Panc1 (cell line): ENCODE data around the gene SLC9A7. TPM values are rescaled to one million over a fixed set of nuclear protein-coding genes. Genes with fewer than 3 reads are reported as not detected.

Experiments used
- ATAC-seq: fragments of 200-7000 bp; cut with Tn5 transposase; 2 replicates; pipeline ENCODE4 v1.9.1; 2020; ENCODE audit warnings: mild to moderate bottlenecking, moderate library complexity
- BruUV-seq: library from RNA; stranded (reverse); fragments of 400-500 nt; replicated peaks from 2 replicates; lab custom pipeline; 2021; lab: Mats Ljungman, UMichigan
- CTCF ChIA-PET: fragments of 300-600 bp; sonication (Branson Sonifier 250); formaldehyde crosslinking; loops from one replicate; lab custom pipeline; 2022; ENCODE audit warnings: antibody characterized with exemption; lab: Charles Lee
- POLR2A ChIA-PET: fragments of 300-600 bp; sonication (Branson Sonifier 250); formaldehyde crosslinking; loops from one replicate; lab custom pipeline; 2022; ENCODE audit warnings: antibody characterized with exemption; lab: Charles Lee
- DNase-seq: peaks from one replicate; pipeline ENCODE4 v3.0.0-alpha.2; 2010; ENCODE audit warnings: low read depth, low spot score
- H3K27ac ChIP-seq: 2 replicates; pipeline ENCODE4 v1.5.1; 2011; ENCODE audit warnings: mild to moderate bottlenecking, low read length, inconsistent platforms
- H3K27me3 ChIP-seq: fragments of 200-500 bp; sonication (Bioruptor generic); 2 replicates; pipeline ENCODE4 v1.6.0; 2014; ENCODE audit warnings: low read length, inconsistent platforms; ENCODE audit not compliant: control insufficient read depth, insufficient read depth
- H3K36me3 ChIP-seq: fragments of 200-500 bp; sonication (Bioruptor generic); 2 replicates; pipeline ENCODE4 v1.5.1; 2014; ENCODE audit warnings: inconsistent platforms, mild to moderate bottlenecking, low read length, moderate library complexity; ENCODE audit not compliant: control insufficient read depth, insufficient read depth
- H3K4me1 ChIP-seq: 2 replicates; pipeline ENCODE4 v1.5.1; 2011; ENCODE audit warnings: inconsistent platforms, mild to moderate bottlenecking, low read length, moderate library complexity; ENCODE audit not compliant: control insufficient read depth, insufficient read depth
- H3K4me3 ChIP-seq, 2 experiments: 2 replicates each; pipeline ENCODE4 v1.5.1; 2011 to 2012; ENCODE audit warnings: low read depth in 2 of 2, low read length in 2 of 2, mild to moderate bottlenecking in 2 of 2, inconsistent platforms in 1 of 2, moderate library complexity in 1 of 2
- H3K9me3 ChIP-seq: fragments of 200-500 bp; sonication (Bioruptor generic); 2 replicates; pipeline ENCODE4 v1.5.1; 2014; ENCODE audit warnings: low read depth, mild to moderate bottlenecking, inconsistent platforms, low read length, moderate library complexity; ENCODE audit not compliant: control insufficient read depth, insufficient read depth
- POLR2AphosphoS5 ChIP-seq: IDR thresholded peaks from 2 replicates; pipeline ENCODE4 v1.6.1; 2012; ENCODE audit warnings: mild to moderate bottlenecking, low read depth, low read length, moderate library complexity
- SIN3A ChIP-seq: IDR thresholded peaks from 2 replicates; pipeline ENCODE4 v1.6.1; 2012; ENCODE audit warnings: low read depth, mild to moderate bottlenecking, low read length, moderate library complexity, borderline replicate concordance; ENCODE audit not compliant: insufficient read depth
- TCF7L2 ChIP-seq: IDR thresholded peaks from 2 replicates; pipeline ENCODE4 v1.6.1; 2011; ENCODE audit warnings: mild to moderate bottlenecking, low read depth, low read length, inconsistent platforms
- in situ Hi-C: cut with HindIII; loops from 2 replicates; pipeline ENCODE4 v1.10.0; 2016; ENCODE audit warnings: low sequenced_read_pairs, low pct_unique_long_range_greater_than_20kb
- intact Hi-C: fragments of 100-400 bp; cut with micrococcal nuclease; formaldehyde crosslinking; loops from one replicate; pipeline ENCODE4 v1.10.0; 2022; ENCODE audit not compliant: unreplicated experiment
- total RNA-seq: library from RNA; stranded (reverse); gene quantifications from one replicate; pipeline ENCODE4 v1.2.1, GENCODE V29; 2021; ENCODE audit not compliant: unreplicated experiment
- TF ChIP-seq, protein P1 (sequence below), 2 experiments: IDR thresholded peaks; 2 replicates each; pipeline ENCODE4 v1.6.1; 2011 to 2012; ENCODE audit warnings: low read depth in 2 of 2, control low read depth in 1 of 2, low read length in 1 of 2, mild to moderate bottlenecking in 1 of 2, moderate library complexity in 1 of 2; ENCODE audit not compliant: insufficient read depth in 1 of 2
- TF ChIP-seq, protein P2 (sequence below): fragments of 450-650 bp; IDR thresholded peaks from 2 replicates; pipeline ENCODE4 v1.5.1; 2017; ENCODE audit warnings: mild to moderate bottlenecking

The SLC9A7 gene
- total RNA-seq, 1 experiment from 2014 or later: 80.4 TPM

DNA sequence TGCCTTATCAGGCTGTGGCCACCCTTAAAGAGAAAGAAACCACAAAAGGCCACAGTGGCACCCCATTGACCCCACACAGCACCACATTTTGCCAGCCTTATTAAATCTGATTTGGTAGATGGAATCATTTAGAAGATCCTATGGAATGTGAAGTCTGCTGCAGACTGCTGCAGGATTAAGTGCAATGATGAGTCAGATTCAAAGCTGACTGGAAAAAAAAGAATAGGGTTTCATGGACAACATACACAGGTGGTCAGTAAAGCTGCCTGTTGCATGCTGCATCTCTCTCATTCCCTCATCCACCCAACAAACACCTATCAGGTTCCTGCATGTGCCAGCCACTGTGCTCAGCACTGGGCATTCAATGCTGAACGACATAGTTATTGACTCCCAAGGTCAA is 128.8 kb downstream of the SLC9A7 start:
- Histone ChIP-seq H3K27me3 (no peaks in the 10 kb centered on the region), H3K36me3 (no peaks in the 10 kb centered on the region; the same call in 1 of the 2 replicates), H3K4me3 (no peak overlapping the region), H3K9me3 (no peaks in the 10 kb centered on the region), H3K4me1 (no peaks in the 10 kb centered on the region; the same call in 1 of the 2 replicates), H3K27ac (no peak overlapping the region)
- no TSS peak for BruUV-seq
- in situ Hi-C loops (no loop called here), intact Hi-C loops (no loop called here)
- ATAC-seq: no peak
- ChIA-PET CTCF (no interaction called here), POLR2A (no interaction called here)
- TF ChIP-seq POLR2AphosphoS5 (no peak), TCF7L2 (no peak), SIN3A (no peak)
- TF ChIP-seq, protein P1, sequence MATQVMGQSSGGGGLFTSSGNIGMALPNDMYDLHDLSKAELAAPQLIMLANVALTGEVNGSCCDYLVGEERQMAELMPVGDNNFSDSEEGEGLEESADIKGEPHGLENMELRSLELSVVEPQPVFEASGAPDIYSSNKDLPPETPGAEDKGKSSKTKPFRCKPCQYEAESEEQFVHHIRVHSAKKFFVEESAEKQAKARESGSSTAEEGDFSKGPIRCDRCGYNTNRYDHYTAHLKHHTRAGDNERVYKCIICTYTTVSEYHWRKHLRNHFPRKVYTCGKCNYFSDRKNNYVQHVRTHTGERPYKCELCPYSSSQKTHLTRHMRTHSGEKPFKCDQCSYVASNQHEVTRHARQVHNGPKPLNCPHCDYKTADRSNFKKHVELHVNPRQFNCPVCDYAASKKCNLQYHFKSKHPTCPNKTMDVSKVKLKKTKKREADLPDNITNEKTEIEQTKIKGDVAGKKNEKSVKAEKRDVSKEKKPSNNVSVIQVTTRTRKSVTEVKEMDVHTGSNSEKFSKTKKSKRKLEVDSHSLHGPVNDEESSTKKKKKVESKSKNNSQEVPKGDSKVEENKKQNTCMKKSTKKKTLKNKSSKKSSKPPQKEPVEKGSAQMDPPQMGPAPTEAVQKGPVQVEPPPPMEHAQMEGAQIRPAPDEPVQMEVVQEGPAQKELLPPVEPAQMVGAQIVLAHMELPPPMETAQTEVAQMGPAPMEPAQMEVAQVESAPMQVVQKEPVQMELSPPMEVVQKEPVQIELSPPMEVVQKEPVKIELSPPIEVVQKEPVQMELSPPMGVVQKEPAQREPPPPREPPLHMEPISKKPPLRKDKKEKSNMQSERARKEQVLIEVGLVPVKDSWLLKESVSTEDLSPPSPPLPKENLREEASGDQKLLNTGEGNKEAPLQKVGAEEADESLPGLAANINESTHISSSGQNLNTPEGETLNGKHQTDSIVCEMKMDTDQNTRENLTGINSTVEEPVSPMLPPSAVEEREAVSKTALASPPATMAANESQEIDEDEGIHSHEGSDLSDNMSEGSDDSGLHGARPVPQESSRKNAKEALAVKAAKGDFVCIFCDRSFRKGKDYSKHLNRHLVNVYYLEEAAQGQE (IDR thresholded peaks at IDR 0.05; ENCODE audit: insufficient read depth in 1 of 2, low read depth in 2 of 2, low read length in 1 of 2): no peak
- TF ChIP-seq, protein P2, sequence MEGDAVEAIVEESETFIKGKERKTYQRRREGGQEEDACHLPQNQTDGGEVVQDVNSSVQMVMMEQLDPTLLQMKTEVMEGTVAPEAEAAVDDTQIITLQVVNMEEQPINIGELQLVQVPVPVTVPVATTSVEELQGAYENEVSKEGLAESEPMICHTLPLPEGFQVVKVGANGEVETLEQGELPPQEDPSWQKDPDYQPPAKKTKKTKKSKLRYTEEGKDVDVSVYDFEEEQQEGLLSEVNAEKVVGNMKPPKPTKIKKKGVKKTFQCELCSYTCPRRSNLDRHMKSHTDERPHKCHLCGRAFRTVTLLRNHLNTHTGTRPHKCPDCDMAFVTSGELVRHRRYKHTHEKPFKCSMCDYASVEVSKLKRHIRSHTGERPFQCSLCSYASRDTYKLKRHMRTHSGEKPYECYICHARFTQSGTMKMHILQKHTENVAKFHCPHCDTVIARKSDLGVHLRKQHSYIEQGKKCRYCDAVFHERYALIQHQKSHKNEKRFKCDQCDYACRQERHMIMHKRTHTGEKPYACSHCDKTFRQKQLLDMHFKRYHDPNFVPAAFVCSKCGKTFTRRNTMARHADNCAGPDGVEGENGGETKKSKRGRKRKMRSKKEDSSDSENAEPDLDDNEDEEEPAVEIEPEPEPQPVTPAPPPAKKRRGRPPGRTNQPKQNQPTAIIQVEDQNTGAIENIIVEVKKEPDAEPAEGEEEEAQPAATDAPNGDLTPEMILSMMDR: no peak
- no peak for DNase-seq

DNA sequence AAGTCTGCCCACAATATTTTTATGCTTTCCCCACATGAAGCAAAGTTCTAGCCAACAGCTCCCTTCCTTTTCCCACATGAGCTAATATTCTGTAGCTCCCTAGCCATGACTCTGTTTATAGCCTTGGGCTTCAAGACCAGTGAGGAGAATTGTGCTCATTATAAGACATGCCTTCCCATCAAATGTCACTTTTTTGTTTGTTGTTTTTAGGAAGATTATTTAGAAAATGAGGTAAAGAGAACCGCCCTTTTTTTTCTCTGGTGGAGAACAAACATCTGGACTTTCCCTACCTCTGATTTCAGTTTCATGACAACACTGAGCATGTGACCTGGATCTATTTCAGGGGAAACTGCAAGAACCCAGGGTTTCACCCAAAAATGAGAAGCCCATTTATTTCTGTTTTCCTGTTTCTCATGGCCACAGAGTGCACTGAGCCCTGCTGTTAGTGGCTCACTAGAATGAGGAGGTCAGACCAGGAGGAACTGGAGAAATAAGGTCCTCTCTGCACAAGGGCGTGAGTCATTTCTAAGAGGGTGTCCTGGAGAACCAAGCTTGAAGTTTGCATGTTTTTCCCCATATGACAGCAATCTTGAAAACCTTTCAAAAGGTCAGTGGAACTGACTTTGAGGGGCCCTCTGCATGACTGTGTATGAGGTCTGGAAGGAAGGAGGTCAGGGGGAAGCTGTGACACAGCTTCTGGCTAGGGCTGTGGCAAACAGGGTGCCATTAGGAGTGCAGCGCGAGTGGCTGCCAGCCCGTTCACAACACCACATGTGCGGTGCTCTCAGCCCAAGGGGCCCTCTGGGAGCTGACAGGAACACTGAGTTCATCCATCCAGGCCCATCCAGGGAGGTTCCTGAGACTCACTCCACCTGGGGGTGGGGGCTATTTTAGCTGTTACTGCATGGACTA is 130.2 kb downstream of the SLC9A7 start:
- intact Hi-C loops: no loop called here
- H3K27me3 ChIP-seq: no peaks in the 10 kb centered on the region
- H3K9me3 ChIP-seq: no peaks in the 10 kb centered on the region
- in situ Hi-C loops: no loop called here
- CTCF ChIA-PET: no interaction called here
- H3K36me3 ChIP-seq: no peaks in the 10 kb centered on the region
- DNase-seq: no peak
- no peak overlapping the region for H3K4me3 ChIP-seq
- no peak overlapping the region for H3K27ac ChIP-seq
- no peak for TF ChIP-seq TCF7L2
- no peak for TF ChIP-seq SIN3A
- TF ChIP-seq, protein P2: no peak
- TF ChIP-seq, protein P1 (IDR thresholded peaks at IDR 0.05; ENCODE audit: insufficient read depth in 1 of 2, low read depth in 2 of 2, low read length in 1 of 2): no peak
- no peak for TF ChIP-seq POLR2AphosphoS5
- POLR2A ChIA-PET: no interaction called here
- no TSS peak for BruUV-seq
- ATAC-seq: no peak
- no peaks in the 10 kb centered on the region; the same call in 1 of the 2 replicates for H3K4me1 ChIP-seq
